ENCODE measurements around the gene MYH15. TPM values are rescaled to one million over a fixed set of nuclear protein-coding genes. Genes with fewer than 3 reads are reported as not detected.

MYH15 gene
- total and polyA plus RNA-seq, 2 of the 8 experiments (the other 6 are each of a cell fraction or from before 2014, with no cell fraction given), result under 0.01 TPM; not detected in 1

- TF ChIP-seq E2F6 (IDR thresholded peaks at IDR 0.05) (no peak), CHD7 (IDR thresholded peaks at IDR 0.05; ENCODE audit: insufficient replicate concordance, low read length) (no peak), ATF2 (IDR thresholded peaks at IDR 0.05; ENCODE audit: low read length) (no peak)
Measured at GRCh38 chr3:108516881-108517280, 6.5 kb upstream of the MYH15 start (continued).
